Measurements from ENCODE around the gene SNRNP48. TPM values are rescaled to one million over a fixed set of nuclear protein-coding genes. Genes with fewer than 3 reads are reported as not detected.

The SNRNP48 gene
- total RNA-seq, 1 donor from 2014 or later = 13.3 TPM

DNA sequence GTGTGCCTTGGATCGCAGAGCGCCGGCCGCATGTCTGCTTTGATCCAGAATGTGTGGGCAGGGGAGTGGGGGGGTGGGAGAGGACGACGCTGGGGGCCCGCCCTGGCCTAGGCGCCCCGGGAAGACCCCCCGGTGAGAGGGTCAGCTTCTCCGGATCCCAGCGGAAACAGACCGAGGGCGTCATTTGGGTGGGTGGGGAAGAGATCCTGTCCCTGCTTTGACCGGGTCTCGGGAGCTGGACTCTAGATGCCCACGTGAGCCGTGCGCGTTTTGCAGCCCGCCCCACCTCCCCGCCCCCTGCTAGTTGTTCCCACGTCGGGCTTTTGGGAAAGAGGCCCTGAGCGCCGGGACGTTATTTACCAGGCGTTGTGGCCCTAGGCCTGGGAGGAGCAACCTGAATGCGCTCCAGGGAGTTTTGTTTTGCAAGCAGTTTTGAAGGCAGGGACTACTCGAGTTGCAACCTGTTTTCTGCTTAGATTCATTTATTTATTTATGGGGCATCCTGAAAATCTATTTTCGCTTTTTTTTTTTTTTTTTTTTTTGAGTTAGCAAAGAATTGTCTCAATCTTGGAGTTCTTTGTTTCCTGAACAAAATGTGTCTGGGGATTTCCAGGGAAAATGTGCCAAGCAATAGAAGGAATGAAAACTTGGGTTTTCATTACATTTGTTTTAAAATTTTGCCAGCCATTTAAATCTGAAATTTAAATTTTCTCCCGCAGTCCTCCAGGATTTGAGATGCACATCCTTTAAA lies 46.9 kb upstream of the SNRNP48 start:
- peaks cover 5% of the 10 kb centered on the region for H3K36me3 Mint-ChIP-seq (ENCODE audit: low read depth, unreplicated experiment)
- H3K4me3 Mint-ChIP-seq (ENCODE audit: unreplicated experiment) = peak overlapping the region; percentile 98
- no peaks in the 10 kb centered on the region for H3K9me3 Mint-ChIP-seq (ENCODE audit: unreplicated experiment)
- peaks cover 28% of the 10 kb centered on the region for H3K27me3 Mint-ChIP-seq (ENCODE audit: unreplicated experiment)
- H3K4me1 Mint-ChIP-seq (ENCODE audit: unreplicated experiment) = peaks cover 36% of the 10 kb centered on the region
- TF ChIP-seq, protein P1, sequence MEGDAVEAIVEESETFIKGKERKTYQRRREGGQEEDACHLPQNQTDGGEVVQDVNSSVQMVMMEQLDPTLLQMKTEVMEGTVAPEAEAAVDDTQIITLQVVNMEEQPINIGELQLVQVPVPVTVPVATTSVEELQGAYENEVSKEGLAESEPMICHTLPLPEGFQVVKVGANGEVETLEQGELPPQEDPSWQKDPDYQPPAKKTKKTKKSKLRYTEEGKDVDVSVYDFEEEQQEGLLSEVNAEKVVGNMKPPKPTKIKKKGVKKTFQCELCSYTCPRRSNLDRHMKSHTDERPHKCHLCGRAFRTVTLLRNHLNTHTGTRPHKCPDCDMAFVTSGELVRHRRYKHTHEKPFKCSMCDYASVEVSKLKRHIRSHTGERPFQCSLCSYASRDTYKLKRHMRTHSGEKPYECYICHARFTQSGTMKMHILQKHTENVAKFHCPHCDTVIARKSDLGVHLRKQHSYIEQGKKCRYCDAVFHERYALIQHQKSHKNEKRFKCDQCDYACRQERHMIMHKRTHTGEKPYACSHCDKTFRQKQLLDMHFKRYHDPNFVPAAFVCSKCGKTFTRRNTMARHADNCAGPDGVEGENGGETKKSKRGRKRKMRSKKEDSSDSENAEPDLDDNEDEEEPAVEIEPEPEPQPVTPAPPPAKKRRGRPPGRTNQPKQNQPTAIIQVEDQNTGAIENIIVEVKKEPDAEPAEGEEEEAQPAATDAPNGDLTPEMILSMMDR (IDR thresholded peaks at IDR 0.05; ENCODE audit: unreplicated experiment) = no peak
- peak; percentile 75 for DNase-seq (ENCODE audit: low spot score)
- H3K27ac Mint-ChIP-seq (ENCODE audit: unreplicated experiment) = peak overlapping the region; percentile 52

DNA sequence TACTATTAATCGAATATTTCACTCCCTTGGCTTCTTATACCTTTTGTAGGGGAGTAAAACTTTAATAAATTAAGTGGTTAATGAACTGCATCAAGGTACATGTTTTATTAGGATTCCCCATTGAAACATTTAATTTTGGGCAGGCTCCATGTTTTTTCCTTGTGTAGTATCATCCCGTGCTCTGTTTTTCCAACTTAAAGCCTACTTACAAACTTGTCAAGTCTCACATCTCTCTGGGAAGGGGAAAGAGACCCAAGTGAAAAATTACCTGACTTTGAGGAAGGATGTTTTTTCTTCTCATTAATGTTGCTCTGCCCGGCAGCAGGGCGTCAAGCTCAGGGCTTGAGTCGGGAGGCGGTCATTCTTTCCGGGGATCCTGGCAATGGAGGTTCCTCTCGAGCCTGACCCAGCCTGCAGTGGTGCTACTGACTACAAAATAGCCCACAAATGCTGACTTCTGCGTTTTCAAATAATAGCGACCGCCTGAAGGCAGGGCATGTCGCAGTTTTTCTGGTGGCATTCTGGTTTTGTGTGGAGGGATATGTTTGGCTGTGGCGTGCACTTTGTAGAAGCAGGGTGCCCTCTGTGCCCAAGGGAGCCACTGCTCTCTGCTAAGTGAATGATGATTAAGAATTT lies 46.1 kb upstream of the SNRNP48 start:
- Mint-ChIP-seq H3K4me1 (ENCODE audit: unreplicated experiment) (peaks cover 41% of the 10 kb centered on the region), H3K27ac (ENCODE audit: unreplicated experiment) (peak overlapping the region; percentile 34), H3K4me3 (ENCODE audit: unreplicated experiment) (peak overlapping the region; percentile 89), H3K27me3 (ENCODE audit: unreplicated experiment) (peaks cover 28% of the 10 kb centered on the region), H3K9me3 (ENCODE audit: unreplicated experiment) (no peaks in the 10 kb centered on the region), H3K36me3 (ENCODE audit: low read depth, unreplicated experiment) (peaks cover 9% of the 10 kb centered on the region)
- DNase-seq (ENCODE audit: low spot score) = no peak
- TF ChIP-seq, protein P1 (IDR thresholded peaks at IDR 0.05; ENCODE audit: unreplicated experiment) = no peak

DNA sequence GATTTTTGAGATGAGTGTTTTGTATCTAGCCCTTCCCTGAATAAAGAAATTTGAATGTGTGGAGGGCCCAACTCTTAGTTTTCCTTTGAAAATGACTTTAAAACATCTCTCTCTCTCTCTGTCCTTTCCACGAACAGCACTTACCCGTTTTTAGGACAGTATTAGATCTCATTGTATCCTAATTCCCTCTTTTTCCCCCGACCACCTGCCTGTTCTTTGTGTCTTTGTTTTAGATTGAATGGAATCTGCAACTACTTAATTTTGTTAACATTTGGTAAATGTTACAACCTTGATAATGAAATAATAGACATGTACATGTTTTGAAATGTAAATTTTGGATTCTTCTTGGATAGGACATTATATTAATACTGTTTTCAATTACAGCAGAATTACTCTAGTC lies 45.4 kb upstream of the SNRNP48 start:
- Mint-ChIP-seq H3K27ac (ENCODE audit: unreplicated experiment) (no peak overlapping the region), H3K27me3 (ENCODE audit: unreplicated experiment) (peaks cover 27% of the 10 kb centered on the region), H3K4me1 (ENCODE audit: unreplicated experiment) (peaks cover 43% of the 10 kb centered on the region), H3K4me3 (ENCODE audit: unreplicated experiment) (peak overlapping the region; percentile 18), H3K9me3 (ENCODE audit: unreplicated experiment) (no peaks in the 10 kb centered on the region), H3K36me3 (ENCODE audit: low read depth, unreplicated experiment) (peaks cover 9% of the 10 kb centered on the region)
- DNase-seq (ENCODE audit: low spot score) = no peak
- TF ChIP-seq, protein P1 (IDR thresholded peaks at IDR 0.05; ENCODE audit: unreplicated experiment) = no peak

DNA sequence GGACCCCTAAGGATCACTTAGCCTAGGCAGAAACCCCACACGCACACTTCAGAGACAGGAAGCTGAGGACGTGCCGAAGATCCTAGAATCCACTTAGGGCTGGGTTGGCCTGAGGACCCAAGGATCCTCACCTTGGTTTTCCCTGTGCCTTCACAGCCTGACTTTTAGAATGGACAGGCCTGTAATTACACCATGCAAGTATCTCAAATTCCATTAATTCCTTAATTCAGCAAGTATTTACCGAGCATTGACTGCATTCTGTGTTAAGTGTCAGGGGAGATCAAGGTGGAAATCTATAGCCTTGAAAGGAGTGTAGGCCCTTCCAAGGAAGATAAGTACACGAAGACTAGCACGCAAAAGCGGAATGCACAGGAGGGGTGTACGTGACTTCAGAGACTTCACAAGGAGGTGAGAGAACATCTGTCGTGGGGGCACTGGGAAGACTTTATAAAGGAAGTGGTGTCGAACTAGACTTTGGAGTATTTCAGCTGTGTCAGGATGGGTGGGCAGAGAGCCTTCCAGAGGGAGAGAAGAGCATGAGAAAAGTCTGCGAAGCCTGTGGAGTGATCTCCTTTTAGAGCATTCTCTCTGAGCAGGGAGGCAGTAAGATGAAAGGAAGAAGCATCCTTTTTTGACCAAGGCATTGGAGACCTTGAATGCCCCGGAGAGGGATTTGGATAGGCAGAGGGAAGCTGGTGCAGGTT lies 44.5 kb upstream of the SNRNP48 start:
- peaks cover 9% of the 10 kb centered on the region for H3K36me3 Mint-ChIP-seq (ENCODE audit: low read depth, unreplicated experiment)
- DNase-seq (ENCODE audit: low spot score) = no peak
- no peak overlapping the region for H3K4me3 Mint-ChIP-seq (ENCODE audit: unreplicated experiment)
- H3K9me3 Mint-ChIP-seq (ENCODE audit: unreplicated experiment) = no peaks in the 10 kb centered on the region
- peaks cover 23% of the 10 kb centered on the region for H3K27me3 Mint-ChIP-seq (ENCODE audit: unreplicated experiment)
- TF ChIP-seq, protein P1 (IDR thresholded peaks at IDR 0.05; ENCODE audit: unreplicated experiment) = no peak
- H3K4me1 Mint-ChIP-seq (ENCODE audit: unreplicated experiment) = peaks cover 39% of the 10 kb centered on the region
- H3K27ac Mint-ChIP-seq (ENCODE audit: unreplicated experiment) = no peak overlapping the region
